ENCODE results near the gene NISCH.

DNA sequence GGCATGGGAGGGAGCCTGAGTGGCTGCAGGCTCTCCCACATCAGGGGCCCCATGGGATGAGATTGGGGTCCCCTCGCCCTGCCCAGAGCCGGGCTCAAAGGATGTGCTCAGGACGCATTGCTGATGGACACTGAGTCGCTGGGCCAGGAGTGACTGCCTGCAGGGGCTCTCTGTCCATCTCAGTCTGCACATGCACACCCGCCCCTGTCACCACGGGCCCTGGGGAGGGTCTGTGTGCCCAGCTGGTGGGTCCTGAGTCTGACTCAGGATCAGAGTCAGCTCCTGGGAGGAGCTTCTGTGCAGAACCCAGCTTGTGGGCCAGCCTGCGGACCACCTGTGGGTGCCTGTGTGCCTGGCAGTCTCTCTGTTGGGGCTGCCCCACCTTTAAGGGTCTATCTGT, 57.9 kb downstream of the NISCH start:
- TF ChIP-seq CTCF (IDR thresholded peaks at IDR 0.05; ENCODE audit: low read depth, low read length, poor library complexity, severe bottlenecking) (no peak), EZH2phosphoT487 (IDR thresholded peaks at IDR 0.05; ENCODE audit: borderline replicate concordance, low read length) (no peak)

Measured in DOHH2 (cell line).